NCI-H2196 treated with DMSO at 0.1 percent for 48 hours (cell line): Measurements from ENCODE around the gene CDH4.
"Not testable (repeated sequence)": the region's sequence is repeated elsewhere in the genome, so short reads cannot be mapped to it uniquely, and the experiment has no call there.

ENCODE experiments used
- DNase-seq: peaks from one replicate; lab custom pipeline; 2025; ENCODE audit not compliant: unreplicated experiment; lab: John Stamatoyannopoulos, UW

The CDH4 gene

DNA sequence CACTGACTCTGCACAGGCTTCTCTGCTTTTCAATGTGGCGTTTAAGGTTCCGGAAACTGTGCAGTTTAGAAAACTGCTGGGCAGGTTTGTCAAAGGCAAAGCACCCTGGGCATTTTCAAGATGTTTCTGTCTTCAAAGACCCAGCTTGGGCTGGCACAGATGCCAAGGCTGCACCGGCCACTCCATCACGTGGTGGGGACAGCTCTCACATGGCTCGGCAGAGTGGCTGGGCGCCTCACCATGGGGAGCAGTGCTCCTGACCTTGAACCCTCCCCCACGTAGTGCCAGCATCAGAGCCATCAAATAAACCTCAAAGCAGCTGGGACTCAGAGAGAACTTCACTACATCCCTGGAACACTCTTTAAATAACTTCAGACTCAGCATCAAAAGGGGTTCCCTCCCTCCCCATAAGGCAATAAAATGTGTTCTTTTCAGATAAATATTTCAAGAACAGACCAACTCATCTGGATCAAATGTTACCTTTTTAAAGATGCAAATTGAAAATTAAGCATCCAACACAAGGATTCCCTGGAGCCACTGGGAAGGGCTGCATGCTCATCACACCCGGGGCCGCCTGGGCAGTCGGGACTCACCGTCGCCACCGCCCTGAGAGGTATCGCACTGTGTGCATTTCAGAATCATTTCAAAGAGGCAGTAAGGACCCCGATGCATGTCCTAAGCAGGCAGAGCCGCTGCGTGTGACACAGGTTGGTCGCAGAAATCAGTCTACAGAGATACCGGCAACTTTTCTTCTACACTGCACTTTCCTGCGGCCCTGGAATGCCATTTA, 157.1 kb downstream of the CDH4 start:
- DNase-seq, result no peak

DNA sequence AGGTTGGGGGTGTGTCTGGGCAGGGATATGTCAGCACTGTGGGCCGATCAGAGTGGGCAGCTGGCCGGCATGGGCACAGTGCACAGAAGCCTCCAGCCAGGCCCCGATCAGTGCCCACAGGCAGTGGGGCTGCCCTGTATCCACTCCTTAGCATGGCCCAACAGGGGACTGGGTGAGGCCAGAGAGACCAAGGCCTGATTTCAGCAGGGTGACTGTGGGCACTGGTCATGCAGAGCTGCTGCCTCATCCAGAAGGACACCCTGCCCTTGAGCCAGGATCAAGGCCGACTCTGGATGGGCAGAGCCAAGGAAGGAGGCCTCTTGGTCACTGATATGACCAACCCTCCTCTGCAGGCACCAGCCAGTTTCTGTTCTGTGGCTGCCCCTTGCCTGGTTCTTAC, 159.7 kb downstream of the CDH4 start:
- DNase-seq, result no peak

DNA sequence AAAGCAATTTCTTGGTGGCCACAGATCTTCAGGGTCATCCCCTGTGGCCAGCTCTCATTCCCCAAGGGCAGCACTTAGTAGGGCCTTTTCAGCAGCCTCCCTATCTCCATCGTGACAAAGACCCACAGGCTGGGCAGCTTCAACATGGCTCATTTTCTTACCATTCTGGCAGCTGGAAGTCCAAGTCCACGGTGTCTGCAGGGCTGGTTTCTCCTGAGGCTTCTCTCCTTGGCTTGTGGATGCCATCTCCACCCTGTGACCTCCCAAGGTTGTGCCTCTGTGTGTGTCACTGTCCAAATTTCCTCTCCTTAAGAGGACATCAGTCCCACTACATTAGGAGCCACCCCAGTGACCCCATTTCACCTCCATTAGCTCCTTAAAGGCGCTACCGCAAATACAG, 161.7 kb downstream of the CDH4 start:
- DNase-seq, result no peak

DNA sequence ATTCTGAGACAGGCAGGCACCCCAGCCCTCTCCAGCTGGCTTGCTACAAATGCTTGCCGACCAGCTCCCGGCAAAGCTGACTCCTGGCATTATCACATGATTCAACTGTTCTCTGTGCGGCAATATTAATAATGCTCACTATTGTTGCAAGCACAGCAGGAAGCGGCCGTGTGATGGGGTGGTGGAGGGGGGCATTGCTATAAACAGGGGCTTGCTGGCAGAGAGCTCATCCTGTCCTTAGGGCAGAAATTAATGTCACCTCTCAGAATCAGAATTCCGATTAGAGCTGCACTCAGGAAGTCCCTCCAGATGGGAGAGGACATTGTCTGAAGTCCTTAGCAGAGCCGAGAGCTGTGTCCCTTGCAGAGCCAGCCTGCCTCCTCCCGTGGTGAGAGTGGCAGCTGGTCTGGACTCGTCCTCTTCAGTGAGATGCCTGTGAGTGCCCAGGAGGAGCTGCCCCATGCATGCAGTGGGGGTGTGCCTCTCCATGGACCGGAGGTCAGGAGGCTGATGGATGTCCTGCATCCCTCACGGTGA, 162.5 kb downstream of the CDH4 start:
- DNase-seq, result no peak

DNA sequence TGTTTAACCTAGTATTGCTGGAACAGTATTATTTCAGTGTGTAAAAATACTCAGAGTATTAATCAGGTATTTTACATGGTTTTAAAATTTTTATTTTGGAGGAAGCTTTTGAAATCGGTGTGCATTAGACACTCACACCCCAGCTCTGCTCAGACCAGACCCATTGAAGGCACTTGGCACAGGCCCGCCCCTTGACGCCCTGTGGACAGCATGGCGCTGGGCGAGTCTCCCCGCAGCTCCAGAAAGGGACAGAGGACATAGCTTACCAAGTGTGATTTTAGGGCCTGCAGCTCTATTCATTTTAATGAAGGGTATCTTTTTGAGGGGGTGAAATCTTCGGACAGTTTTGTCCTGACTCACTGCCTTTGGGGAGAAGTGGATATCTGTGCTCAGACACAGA, 164.5 kb downstream of the CDH4 start:
- no peak for DNase-seq

DNA sequence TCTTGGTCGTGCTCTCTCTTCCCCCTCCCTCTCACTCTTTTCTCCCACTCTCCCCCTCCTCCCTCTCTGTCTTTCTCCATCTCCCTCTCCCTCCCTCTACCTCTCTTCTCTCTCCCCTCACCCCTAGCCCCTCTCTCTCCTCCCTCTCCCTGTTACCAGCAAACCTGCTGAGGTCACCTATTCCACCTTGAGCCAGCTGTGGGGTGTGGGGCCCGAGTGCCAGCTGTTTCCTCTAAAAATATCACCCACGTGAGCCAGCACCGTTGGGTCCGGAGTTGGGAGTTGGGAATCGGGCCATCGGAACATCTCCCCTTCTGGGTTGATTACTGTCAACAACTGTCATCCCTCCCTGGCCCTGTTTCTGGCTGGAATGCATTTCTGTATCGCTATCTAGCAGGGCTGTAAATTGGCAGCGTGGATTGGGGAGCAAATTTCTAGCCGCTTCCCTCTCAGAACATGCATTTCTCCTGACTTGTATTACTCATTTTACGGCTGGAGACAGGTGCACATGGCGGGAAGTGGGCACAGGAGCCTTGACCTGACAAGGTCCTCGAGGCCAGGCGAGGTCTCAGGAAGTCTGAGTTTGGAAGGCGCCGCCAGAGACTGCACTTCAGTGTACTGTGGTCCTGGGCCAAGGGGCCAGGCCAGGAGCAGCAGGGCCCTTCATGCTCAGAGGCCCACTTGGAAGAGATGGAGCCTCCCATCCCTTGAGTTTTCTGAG, 165.3 kb downstream of the CDH4 start:
- DNase-seq, result no peak

DNA sequence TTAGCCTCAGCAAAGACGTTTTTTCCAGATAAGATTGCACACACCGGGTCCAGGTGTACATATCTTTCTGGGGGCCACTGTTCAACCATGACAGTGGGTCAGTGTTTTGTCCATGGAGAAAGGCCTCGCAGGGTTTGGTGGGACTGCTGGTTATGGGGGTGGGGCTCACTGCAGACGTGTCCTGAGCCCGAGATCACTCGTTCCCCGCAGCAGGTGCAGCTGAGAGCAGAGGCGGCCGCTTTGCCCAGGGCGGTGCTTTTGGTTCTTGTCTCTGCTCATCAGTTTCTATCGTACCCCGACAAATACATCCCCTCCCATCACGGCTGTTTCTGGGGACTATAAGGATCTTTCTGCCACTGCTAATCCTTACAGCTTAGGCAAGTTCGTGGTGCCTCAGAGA, 166.9 kb downstream of the CDH4 start:
- DNase-seq, result no peak

DNA sequence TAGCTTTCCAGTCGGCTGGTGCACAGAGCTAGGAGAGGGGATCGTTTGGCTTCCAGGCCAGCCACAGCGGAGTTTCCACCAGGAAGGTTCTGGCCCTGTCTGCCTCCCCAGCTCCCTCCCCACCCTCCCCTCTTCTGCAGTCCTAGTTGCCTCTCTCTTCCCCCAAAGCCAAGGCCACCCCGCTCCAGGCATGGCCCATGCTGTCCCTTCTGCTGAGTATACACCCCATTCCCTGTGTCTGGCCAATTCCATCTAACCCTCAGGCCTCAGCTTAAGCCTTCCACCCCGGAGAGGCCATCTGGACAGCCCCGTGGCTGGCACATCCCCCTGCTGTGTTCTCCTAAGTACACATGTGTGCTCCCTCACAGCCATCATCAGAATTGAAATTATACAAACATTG, 167.4 kb downstream of the CDH4 start:
- DNase-seq, result no peak

DNA sequence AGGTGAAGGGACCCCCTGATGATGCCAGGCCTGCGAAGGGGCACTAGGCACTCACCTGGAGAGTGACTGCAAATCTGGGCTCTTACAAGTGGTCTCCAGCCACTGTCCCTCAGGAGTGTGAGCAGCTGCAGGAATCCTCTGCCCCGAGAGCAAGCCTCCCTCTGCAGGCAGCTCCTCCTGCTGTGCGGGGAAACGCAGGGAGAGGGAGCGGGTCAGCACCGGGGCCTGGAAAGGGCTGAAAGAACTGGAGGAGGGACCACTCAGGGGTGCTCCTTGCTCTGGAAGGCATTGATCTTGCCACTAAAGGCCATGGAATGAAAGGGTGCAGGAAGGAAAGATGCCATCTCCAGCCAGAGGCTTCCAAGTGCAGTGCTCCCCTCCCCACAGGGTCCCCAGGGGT, 168.0 kb downstream of the CDH4 start:
- no peak for DNase-seq

DNA sequence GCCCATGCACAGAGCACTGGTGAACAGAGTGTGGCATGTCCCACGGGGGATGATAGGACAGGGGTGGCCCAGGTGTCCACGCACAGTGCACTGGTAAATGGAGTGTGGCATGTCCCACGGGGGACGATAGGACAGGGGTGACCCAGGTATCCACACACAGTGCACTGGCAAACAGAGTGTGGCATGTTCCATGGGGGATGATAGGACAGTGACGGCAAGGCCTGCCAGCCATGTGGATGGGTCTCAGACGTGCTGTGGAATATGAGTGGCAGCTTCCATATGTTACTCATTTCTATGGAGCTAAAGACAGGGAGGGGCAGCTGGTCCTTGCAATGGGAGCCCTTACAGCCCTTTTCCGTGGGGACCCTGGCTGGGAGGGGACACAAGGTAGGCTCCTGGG, 168.7 kb downstream of the CDH4 start:
- no peak for DNase-seq

DNA sequence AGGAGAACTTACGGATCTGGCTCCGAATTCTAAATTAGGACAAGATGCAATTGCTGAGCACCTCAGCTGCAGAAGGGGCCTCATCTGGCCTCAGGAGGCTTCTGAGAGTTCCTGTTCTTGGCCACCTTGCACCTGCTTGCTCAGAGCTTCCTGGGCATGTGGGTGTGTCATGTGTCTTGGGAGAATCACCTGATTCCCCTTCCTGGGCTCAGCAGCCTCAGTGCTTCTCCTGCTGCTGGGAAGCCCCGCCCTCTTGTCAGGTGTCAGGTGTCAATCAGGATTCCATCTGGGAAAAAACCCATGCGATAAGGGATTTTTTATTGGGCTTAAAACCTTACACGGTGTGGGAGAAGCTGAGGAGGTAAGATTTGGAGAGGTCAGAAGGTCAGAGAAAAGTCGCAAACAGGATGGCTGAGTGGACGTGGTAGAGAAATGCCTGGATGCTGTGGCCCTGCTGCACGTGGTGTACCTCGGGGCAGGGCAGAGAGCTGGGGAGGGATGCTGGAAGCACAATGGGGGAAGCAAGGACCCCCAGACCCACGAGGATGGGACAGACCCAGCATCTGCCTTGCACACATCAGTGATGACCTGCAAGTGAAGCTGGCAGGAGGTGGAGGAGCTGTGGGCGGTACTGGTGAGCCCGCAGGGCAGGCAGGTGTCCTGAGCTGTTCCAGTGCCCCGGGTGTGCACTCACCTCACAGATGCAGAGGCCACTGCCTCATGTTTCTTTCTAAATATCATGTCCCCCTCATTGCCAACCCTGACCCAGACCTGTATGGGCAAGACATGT, 170.8 kb downstream of the CDH4 start:
- DNase-seq, result no peak

DNA sequence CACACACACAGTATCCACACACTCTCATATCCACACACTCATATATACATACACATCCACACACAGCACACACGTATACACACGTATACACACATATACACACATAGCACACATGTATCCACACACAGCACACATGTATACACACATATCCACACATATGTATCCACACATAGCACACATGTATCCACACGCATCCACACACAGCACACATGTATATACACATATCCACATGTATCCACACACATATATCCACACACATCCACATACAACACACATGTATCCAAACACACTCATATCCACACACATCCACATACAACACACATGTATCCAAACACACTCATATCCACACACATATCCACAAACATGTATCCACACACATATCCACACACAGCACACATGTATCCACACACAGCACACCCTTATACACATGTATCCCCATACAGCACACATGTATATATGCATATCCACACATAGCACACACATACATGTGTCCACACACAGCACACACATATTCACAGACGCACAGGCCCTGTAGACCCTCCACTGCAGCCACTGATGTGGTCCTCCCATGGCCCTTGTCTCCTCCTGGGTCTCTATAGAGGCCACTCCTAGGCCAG, 172.1 kb downstream of the CDH4 start:
- no peak for DNase-seq

DNA sequence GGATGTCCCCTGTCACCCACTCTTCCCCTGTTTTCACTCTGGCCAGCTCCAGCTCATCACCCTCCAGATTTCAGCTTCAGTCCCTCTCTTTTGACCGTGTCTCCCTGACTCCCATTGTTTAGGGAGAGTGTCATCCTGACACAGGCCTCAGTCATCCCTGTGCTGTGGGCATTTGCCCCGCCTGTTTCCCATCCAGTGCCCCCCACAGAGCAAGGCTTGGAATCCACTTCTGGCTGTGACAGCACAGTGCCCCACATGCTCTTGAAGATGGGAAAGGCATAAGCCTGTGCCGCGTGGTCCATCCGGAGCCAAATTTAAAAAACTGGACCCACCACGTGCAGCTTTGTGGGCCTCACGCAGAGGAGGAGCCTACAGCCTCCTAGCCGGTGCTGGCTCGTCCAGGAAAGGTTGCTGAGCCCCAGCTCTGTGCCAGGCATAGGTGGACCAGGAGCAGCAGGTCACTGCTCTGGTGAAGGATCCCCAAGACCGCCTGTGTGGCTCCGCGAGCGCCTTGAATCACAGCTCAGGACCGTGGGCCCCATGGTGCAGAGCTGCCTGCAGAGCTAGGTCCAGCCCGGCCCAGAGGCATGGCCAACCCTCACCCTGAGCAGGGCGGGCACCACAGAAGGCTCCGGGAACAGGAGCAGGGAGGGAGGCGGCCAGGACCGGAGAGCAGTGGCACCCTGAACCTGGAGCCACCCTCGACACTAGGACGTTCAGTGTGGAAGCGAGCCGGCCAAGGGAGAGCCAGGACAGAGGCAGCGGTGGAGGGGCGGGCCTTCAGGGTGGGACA, 172.8 kb downstream of the CDH4 start:
- no peak for DNase-seq

DNA sequence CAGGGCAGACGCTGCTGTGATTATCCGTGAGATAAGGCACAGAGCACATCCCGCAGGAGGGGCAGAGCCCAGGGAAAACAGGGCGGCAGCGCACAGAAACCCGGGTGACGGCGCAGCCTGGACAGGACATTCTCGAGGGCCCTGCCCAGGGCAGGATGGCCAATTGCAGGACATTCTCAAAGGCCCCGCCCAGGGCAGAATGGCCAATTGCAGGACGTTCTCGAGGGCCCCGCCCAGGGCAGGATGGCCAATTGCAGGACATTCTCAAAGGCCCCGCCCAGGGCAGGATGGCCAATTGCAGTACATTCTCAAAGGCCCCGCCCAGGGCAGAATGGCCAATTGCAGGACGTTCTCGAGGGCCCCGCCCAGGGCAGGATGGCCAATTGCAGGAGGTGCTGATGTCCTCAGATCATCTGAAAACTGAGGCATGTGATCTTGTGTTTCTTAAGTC, 173.5 kb downstream of the CDH4 start:
- DNase-seq, result not testable (repeated sequence)

DNA sequence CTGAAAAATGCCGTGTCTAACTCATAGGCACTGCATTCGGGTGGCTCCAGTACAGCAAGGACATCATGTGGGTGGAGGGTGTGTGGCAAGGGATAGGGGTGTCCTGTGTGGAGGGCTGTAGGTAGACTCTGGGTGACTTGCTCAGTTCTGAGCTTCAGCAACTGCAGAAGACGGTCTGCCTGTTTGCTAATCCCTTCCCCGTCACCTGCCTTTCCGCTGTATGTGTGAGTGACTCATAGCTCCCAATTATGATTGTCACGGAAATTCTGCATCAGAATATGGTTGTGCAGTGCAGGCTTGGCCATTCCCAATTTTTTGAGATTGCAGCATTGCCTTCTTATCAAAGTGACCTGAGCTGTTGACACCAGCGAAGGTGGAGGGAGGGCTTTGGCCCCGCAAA, 174.3 kb downstream of the CDH4 start:
- no peak for DNase-seq

DNA sequence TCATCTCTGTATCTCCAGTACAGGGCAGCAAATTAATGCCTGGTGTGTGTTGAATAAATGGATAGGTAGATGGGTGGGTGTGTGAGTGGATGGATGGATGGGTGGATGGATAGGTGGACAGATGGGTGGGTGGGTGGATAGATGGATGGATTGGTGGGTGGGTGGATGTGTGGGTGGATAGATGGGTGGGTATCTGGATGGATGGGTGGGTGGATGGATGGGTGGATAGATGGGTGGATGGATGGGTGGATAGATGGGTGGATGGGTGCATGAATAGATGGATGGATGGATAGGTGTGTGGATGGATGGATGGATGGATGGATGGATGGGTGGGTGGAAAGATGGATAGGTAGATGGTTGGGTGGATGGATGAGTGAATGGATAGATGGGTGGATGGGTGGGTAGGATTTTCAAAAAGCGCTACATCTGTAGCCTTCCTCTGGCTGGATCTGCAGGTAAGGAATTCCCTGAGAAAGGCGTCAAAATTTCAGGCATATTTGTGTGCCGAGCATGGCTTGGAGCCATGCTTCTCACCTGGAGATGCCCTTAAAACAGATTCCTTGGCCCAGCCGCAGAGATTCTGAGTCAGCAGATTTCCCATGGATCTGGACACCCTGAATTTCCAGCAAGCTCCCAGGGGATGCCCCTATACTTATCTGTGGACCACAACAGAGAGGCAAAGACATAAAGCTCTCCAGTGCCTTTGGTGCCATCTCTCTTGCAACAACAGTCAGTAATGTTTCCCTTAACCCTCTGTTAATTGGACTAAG, 177.6 kb downstream of the CDH4 start:
- no peak for DNase-seq

DNA sequence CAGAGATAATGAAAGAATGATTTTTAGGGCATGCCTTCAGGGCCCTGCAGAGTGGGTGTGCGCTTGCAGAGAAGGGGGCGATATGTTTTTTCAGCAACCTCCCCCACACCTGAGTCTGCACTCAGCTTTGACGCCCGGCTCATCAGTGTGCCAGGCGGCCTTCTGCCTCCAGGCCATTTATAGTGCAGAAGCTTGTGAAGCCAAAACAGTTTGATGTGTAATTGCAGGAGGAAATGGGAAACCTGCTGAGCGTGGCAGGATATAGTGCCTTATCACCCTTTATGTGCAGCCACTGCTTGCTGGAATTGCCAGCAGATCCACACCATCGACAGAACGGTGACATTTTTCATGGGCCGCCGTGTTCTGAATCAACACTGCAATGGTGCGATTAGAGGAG, 178.2 kb downstream of the CDH4 start:
- no peak for DNase-seq

DNA sequence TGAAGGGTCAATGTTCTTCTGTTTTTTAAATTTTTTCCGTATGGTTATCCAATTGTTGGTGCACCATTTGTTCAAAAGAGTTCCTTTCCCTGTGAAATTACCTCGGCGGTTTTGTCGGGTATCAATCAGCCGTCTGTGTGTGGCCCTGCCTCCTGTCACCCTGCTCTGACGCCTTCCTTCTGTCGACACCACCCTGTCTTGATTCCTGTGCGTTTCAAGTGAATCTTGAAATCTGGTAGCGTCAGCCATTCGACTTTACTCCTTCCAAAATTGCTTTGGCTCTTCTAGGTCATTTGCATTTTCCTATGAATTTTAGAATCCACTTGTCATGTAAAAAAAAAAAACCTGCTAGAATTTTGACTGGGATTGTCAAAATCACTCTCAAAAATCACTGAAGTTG, 181.1 kb downstream of the CDH4 start:
- DNase-seq, result no peak

DNA sequence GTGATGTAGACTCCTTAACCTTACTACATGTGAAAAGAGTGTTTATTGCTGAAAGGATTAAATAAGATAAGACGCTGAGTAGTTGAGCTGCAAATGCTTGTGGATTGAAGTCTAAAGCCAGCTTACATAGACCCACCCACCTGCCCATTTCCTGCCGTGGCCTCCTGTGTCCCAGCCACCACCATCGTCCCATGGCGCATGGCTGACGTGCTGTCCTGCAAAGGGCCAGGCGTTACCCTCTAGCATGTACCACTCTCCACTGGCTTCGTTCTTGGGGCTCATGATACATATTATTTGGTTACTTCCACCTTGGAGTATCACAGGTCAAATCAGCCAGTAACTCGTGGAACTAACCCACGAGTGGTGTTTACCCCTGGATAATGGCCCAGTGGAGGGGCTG, 181.8 kb downstream of the CDH4 start:
- no peak for DNase-seq

DNA sequence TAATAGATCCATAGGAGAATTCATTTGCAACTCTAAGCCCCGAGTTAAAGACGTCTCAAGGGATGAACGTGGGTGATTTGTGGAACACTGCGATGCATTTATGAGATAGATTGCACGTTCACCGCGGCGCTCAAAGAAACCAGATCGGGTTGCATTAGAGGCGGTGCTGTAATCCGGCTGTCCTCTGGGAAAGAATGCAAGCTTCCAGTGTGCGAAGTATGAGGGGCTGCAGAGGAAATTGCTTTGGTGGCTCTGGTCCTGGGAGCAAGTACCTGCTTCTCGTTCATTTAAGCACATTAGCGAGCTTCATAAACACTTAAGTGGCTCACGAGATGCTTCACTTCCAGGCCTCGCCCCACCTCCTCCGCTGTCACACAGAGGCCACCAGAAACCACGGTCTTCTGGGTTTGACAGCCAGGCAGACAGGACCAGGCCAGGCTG, 182.3 kb downstream of the CDH4 start:
- no peak for DNase-seq
